Heart left ventricle (tissue), 16 donors: ENCODE measurements around the gene ARPC2. TPM values are rescaled to one million over a fixed set of nuclear protein-coding genes. Genes with fewer than 3 reads are reported as not detected.

ENCODE experiments used
- ATAC-seq, 4 donors: fragments of 200-7000 bp; cut with Tn5 transposase; one replicate each; pipeline ENCODE4 v1.9.1; 2020 to 2022; ENCODE audit warnings: moderate library complexity in 4 of 4, mild to moderate bottlenecking in 3 of 4, moderate number of reproducible peaks in 1 of 4
- DNase-seq, 5 donors: peaks; one replicate each; pipeline ENCODE4 v3.0.0-alpha.2; 2020
- H3K27ac ChIP-seq, 12 donors: fragments of 200-600 bp; sonication (generic) in 4 of 12; one replicate each; pipeline versions ENCODE4 v1.5.0 to v1.8.0; 2016 to 2022; ENCODE audit warnings: mild to moderate bottlenecking in 2 of 12
- H3K27me3 ChIP-seq, 9 donors: fragments of 200-600 bp; sonication (generic) in 2 of 9; one replicate each; pipeline versions ENCODE4 v1.5.1 to v1.8.0; 2016 to 2022; ENCODE audit warnings: mild to moderate bottlenecking in 3 of 9
- H3K36me3 ChIP-seq, 9 donors: fragments of 200-600 bp; sonication (generic) in 2 of 9; one replicate each; pipeline versions ENCODE4 v1.5.0 to v1.8.0; 2018 to 2022; ENCODE audit warnings: mild to moderate bottlenecking in 2 of 9
- H3K4me1 ChIP-seq, 12 donors: fragments of 200-600 bp; sonication (generic) in 4 of 12; one replicate each; pipeline versions ENCODE4 v1.5.0 to v1.8.0; 2016 to 2022; ENCODE audit warnings: mild to moderate bottlenecking in 3 of 12
- H3K4me3 ChIP-seq, 12 donors: fragments of 200-600 bp; sonication (generic) in 4 of 12; one replicate each; pipeline versions ENCODE4 v1.5.0 to v1.8.0; 2017 to 2022; ENCODE audit warnings: mild to moderate bottlenecking in 9 of 12, moderate library complexity in 4 of 12
- H3K9me3 ChIP-seq, 12 donors: fragments of 200-600 bp; sonication (generic) in 4 of 12; one replicate each; pipeline versions ENCODE4 v1.5.0 to v1.8.0; 2016 to 2022; ENCODE audit warnings: mild to moderate bottlenecking in 1 of 12
- POLR2A ChIP-seq, 2 donors: fragments of 450-650 bp; IDR thresholded peaks; one replicate each; pipeline ENCODE4 v1.6.1; 2017; ENCODE audit warnings: antibody characterized with exemption in 2 of 2, mild to moderate bottlenecking in 2 of 2, moderate library complexity in 2 of 2
- WGBS, 4 donors: extraction: QIAGEN DNeasy Blood & Tissue Kit in 2 of 4; methylation state at CpG; one replicate each; pipeline versions ENCODE4 v1.1.5 to v1.1.7; 2013 to 2018; 5-methylcytosine and 5-hydroxymethylcytosine counted together
- intact Hi-C, 10 donors: fragments of 100-400 bp; cut with DNase I; formaldehyde crosslinking; loops; one replicate each; pipeline versions ENCODE4 v1.11.1 to v1.14.2; 2022
- polyA plus RNA-seq, 2 donors: library from polyadenylated mRNA; stranded (reverse); fragments of 200-250 nt; gene quantifications; one replicate each; pipeline ENCODE4 v1.2.3, GENCODE V29; 2013
- total RNA-seq, 9 donors: library from RNA; depleted of rRNA in 2 of 9; stranded (reverse); fragments of >200 nt in 2 of 9; fragmentation: NEBNext Ultra II Directional in 3 of 9; extraction: Animal tissue kit (Norgen Biotek cat#: 25700) in 3 of 9; gene quantifications; one replicate each; pipeline versions ENCODE4 v1.1.0 to v1.2.4, GENCODE V29; 2016 to 2023
- TF ChIP-seq, protein P1 (sequence below), 12 donors: fragments of 200-600 bp; sonication (generic) in 4 of 12; IDR thresholded peaks; one replicate each; pipeline versions ENCODE4 v1.5.0 to v1.8.0; 2018 to 2022; ENCODE audit warnings: antibody characterized with exemption in 12 of 12, mild to moderate bottlenecking in 5 of 12
- donor health status: ischemic (EF 13 %, LVEDD 7.1; RV severe dilation, severe dysfunction).
- donor health status: healthy with polysubstance abuse.
- donor health status: DM: no; HTN: yes; CAD: no.
- donor health status: DM: no; HTN: no; CAD: no.
- donor health status: ischemic (EF 25% LVEDD 6.9; RV normal size, moderate dysfunction).
- donor health status: ischemic (EF 25% LVEDD 5.7; RV mildly dilated, moderate dysfunction).
- donor health status: healthy.
- donor health status: DM: yes; HTN: yes; CAD: no.
- donor health status: ischemic (EF 35%, LVEDD 5.7; RV mildly dilated, moderate dysfunction).
- donor health status: nonischemic (EF 11% LVEDD 7.7; RV severe dilation, severe dysfunction).
- donor health status: DM: yes; HTN: yes; CAD: no.
- donor health status: PGD.
- donor health status: ischemic (EF 29% LVEDD 5.4; RV normal size, mild dysfunction).
- donor health status: nonischemic (EF 23%, LVEDD 6.1; RV moderate dilation, normal function).

Gene ARPC2
- total and polyA plus RNA-seq, 11 donors: 64.9 to 278 (median 139) TPM

DNA sequence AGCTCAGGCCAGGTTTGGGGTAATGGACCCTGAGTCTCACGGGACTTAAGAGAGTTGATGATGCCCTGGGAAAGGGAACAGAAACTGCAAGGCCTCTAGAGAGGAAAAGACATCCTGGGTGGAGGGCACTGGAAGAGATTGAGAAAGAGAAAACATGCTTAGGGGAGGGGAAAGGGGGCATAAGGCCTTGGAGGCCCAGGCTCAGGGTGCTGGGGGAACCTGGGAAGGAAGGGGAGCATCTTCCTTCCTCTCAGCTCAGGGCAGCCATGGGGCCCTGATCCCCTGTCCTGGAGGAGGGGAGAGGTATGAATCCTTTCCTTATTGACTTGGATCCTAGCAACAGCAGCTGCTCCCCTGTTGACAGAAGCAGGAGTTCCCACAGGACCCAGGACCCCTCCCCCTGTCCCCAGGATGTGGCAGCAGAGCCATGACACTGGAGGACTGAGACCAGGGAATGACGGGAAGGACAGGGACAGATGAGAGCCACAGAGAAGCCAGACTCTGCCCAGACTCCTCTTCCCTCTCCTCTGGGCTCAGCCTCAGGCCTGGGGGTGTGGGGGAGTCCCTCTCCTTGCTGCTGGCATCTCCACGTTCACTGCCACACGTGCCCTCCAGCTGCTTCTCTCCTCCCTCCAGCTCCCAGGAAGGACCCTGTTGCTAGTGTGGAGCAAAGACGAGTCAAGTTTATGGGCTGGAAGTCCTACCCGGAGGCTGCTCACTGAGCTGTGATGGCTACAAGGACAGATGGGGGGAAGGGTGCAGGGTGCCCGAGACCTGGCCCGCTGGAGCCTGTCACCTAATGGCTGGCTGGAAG lies 44.6 kb downstream of the ARPC2 start:
- 49 to 77% (median 67%) methylated on average over 5 to 8 of the region's 8 CpGs for WGBS, 4 donors
- peak overlapping the region in 2 of 12 donors; percentile 0 to 30 for H3K4me3 ChIP-seq
- peaks cover 3 to 81% (median 57%) of the 10 kb centered on the region in 12 donors for H3K4me1 ChIP-seq
- H3K36me3 ChIP-seq: peaks cover 0 to 48% (median 36%) of the 10 kb centered on the region in 9 donors
- DNase-seq: no peak
- ATAC-seq: no peak
- no peaks in the 10 kb centered on the region for H3K27me3 ChIP-seq
- peak overlapping the region in 11 of 12 donors; percentile 58 to 92 (median 88) for H3K27ac ChIP-seq
- intact Hi-C loops: loop anchor here in 2 of 10 donors (5.0 to 10.0 kb wide), 3 partner anchors 34 to 74 kb away; partner anchors contain the start of gene ARPC2 (in 1 of the 2)
- TF ChIP-seq, protein P1, sequence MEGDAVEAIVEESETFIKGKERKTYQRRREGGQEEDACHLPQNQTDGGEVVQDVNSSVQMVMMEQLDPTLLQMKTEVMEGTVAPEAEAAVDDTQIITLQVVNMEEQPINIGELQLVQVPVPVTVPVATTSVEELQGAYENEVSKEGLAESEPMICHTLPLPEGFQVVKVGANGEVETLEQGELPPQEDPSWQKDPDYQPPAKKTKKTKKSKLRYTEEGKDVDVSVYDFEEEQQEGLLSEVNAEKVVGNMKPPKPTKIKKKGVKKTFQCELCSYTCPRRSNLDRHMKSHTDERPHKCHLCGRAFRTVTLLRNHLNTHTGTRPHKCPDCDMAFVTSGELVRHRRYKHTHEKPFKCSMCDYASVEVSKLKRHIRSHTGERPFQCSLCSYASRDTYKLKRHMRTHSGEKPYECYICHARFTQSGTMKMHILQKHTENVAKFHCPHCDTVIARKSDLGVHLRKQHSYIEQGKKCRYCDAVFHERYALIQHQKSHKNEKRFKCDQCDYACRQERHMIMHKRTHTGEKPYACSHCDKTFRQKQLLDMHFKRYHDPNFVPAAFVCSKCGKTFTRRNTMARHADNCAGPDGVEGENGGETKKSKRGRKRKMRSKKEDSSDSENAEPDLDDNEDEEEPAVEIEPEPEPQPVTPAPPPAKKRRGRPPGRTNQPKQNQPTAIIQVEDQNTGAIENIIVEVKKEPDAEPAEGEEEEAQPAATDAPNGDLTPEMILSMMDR (IDR thresholded peaks at IDR 0.05): no peak
- no peak for TF ChIP-seq POLR2A (IDR thresholded peaks at IDR 0.05)
- H3K9me3 ChIP-seq: no peaks in the 10 kb centered on the region

DNA sequence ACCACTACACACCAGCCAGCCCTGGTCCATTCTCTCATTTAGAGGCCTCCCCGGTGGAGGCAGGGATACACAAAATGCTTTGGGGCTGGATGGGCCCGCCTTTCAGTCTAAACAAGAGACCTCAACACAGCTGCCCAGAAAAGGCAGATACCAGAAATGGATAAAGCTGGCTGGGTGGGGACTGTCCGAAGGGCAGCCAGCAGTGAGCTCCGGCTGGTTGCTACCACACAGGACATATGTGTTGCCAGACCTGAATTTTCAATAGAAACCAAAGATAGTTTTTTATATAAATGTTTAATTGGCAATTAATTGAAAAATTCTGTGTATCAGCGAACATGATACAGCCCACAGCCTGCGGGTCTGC lies 45.2 kb downstream of the ARPC2 start:
- H3K4me1 ChIP-seq: peaks cover 3 to 75% (median 56%) of the 10 kb centered on the region in 12 donors
- no peak for ATAC-seq
- intact Hi-C loops: loop anchor here in 2 of 10 donors (5.0 to 10.0 kb wide), 3 partner anchors 35 to 75 kb away; partner anchors contain the start of gene ARPC2 (in 1 of the 2)
- WGBS, 4 donors: 67 to 85% (median 75%) methylated on average over 6 of the region's 6 CpGs
- peak overlapping the region in 10 of 12 donors; percentile 35 to 92 (median 88) for H3K27ac ChIP-seq
- DNase-seq: no peak
- TF ChIP-seq POLR2A (IDR thresholded peaks at IDR 0.05): no peak
- TF ChIP-seq, protein P1 (IDR thresholded peaks at IDR 0.05): no peak
- H3K36me3 ChIP-seq: peaks cover 0 to 48% (median 40%) of the 10 kb centered on the region in 9 donors
- H3K4me3 ChIP-seq: no peak overlapping the region
- no peaks in the 10 kb centered on the region for H3K27me3 ChIP-seq
- H3K9me3 ChIP-seq: no peaks in the 10 kb centered on the region

DNA sequence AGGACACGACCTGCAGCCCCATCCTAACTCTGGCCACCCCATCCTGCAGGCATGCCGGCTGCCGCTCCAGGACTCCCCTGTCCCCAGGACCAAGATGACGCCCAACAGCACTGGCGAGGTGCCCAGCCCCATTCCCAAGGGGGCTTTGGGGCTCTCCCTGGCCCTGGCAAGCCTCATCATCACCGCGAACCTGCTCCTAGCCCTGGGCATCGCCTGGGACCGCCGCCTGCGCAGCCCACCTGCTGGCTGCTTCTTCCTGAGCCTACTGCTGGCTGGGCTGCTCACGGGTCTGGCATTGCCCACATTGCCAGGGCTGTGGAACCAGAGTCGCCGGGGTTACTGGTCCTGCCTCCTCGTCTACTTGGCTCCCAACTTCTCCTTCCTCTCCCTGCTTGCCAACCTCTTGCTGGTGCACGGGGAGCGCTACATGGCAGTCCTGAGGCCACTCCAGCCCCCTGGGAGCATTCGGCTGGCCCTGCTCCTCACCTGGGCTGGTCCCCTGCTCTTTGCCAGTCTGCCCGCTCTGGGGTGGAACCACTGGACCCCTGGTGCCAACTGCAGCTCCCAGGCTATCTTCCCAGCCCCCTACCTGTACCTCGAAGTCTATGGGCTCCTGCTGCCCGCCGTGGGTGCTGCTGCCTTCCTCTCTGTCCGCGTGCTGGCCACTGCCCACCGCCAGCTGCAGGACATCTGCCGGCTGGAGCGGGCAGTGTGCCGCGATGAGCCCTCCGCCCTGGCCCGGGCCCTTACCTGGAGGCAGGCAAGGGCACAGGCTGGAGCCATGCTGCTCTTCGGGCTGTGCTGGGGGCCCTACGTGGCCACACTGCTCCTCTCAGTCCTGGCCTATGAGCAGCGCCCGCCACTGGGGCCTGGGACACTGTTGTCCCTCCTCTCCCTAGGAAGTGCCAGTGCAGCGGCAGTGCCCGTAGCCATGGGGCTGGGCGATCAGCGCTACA lies 45.9 kb downstream of the ARPC2 start:
- H3K27ac ChIP-seq: peak overlapping the region in 6 of 12 donors; percentile 35 to 92 (median 88)
- DNase-seq (peak in 1 of 5 donors; percentile 62), ATAC-seq (no peak)
- no peaks in the 10 kb centered on the region for H3K27me3 ChIP-seq
- peaks cover 3 to 75% (median 53%) of the 10 kb centered on the region in 12 donors for H3K4me1 ChIP-seq
- peaks cover 0 to 55% (median 47%) of the 10 kb centered on the region in 9 donors for H3K36me3 ChIP-seq
- 86 to 89% (median 87%) methylated on average over 11 to 39 of the region's 39 CpGs for WGBS, 4 donors
- no peak overlapping the region for H3K4me3 ChIP-seq
- no peaks in the 10 kb centered on the region for H3K9me3 ChIP-seq
- intact Hi-C loops: loop anchor here in 2 of 10 donors (5.0 to 10.0 kb wide), 3 partner anchors 36 to 76 kb away; partner anchors contain the start of gene ARPC2 (in 1 of the 2)
- TF ChIP-seq, protein P1 (IDR thresholded peaks at IDR 0.05): no peak
- no peak for TF ChIP-seq POLR2A (IDR thresholded peaks at IDR 0.05)
